IPS-20b (cell line): ENCODE results near the gene EEF2K.

Source experiments
- H3K27ac ChIP-seq: one replicate; pipeline ENCODE4 v1.5.1; 2013; ENCODE audit warnings: low read length
- H3K27me3 ChIP-seq: 2 replicates; pipeline ENCODE4 v1.6.1; 2013; ENCODE audit warnings: mild to moderate bottlenecking, low read length, inconsistent platforms; ENCODE audit not compliant: insufficient read depth
- H3K36me3 ChIP-seq: 2 replicates; pipeline ENCODE4 v1.6.1; 2013; ENCODE audit warnings: low read depth, mild to moderate bottlenecking, inconsistent platforms, low read length, moderate library complexity; ENCODE audit not compliant: insufficient read depth
- H3K4me1 ChIP-seq: 2 replicates; pipeline ENCODE4 v1.6.1; 2013; ENCODE audit warnings: mild to moderate bottlenecking, control low read depth, inconsistent platforms, low read length, moderate library complexity; ENCODE audit not compliant: insufficient read depth
- H3K4me3 ChIP-seq: 2 replicates; pipeline ENCODE4 v1.5.1; 2013; ENCODE audit warnings: mild to moderate bottlenecking, low read length, inconsistent platforms
- H3K9ac ChIP-seq: 2 replicates; pipeline ENCODE4 v1.6.1; 2013; ENCODE audit warnings: low read depth, mild to moderate bottlenecking, inconsistent platforms, low read length, moderate library complexity
- H3K9me3 ChIP-seq: 2 replicates; pipeline ENCODE4 v1.6.1; 2013; ENCODE audit warnings: mild to moderate bottlenecking, low read depth, low read length, inconsistent platforms; ENCODE audit not compliant: insufficient read depth

Gene EEF2K

DNA sequence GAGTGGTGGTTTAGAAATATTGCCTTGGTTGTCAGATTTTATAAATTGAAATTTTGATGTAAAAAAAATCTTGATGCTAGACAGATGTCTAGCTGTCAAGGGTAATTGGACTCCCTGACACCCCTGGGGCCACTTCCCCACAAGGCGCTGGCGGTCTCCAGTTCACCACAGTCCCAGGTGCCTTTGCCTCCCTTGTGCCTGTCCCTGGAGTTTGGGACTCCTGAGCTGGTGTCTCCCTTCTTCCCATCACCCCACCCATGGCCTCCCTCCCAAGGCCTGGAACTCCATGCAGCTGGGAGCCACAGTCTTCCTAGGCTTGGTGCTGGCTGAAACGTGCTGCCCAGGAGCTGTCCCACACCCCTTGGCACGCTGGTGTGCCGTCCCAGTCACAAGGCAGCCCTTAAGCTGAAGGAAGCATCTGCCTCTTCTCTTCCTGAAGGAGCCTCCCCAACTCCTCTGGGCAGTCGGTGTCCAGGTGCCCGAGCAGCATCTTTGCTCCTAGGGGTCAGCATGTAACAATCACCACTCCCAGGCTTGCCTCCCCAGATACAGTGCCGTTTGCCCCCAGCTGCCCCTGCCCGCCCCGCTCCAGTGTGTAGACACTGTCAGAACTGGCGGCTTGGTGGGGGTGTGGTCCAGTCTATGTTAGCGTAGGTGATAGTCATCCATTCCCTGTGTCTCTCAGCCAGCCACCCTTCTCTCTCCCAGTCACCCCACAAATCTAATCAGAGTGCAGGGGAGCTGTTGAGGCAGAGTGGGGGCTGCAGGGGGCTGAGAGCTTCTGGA, 117.3 kb downstream of the EEF2K start:
- peaks cover 97% of the 10 kb centered on the region for H3K36me3 ChIP-seq
- no peak overlapping the region for H3K27ac ChIP-seq
- no peaks in the 10 kb centered on the region for H3K9me3 ChIP-seq
- no peak overlapping the region for H3K4me3 ChIP-seq
- H3K4me1 ChIP-seq, result no peaks in the 10 kb centered on the region
- no peaks in the 10 kb centered on the region for H3K27me3 ChIP-seq
- no peak overlapping the region for H3K9ac ChIP-seq

DNA sequence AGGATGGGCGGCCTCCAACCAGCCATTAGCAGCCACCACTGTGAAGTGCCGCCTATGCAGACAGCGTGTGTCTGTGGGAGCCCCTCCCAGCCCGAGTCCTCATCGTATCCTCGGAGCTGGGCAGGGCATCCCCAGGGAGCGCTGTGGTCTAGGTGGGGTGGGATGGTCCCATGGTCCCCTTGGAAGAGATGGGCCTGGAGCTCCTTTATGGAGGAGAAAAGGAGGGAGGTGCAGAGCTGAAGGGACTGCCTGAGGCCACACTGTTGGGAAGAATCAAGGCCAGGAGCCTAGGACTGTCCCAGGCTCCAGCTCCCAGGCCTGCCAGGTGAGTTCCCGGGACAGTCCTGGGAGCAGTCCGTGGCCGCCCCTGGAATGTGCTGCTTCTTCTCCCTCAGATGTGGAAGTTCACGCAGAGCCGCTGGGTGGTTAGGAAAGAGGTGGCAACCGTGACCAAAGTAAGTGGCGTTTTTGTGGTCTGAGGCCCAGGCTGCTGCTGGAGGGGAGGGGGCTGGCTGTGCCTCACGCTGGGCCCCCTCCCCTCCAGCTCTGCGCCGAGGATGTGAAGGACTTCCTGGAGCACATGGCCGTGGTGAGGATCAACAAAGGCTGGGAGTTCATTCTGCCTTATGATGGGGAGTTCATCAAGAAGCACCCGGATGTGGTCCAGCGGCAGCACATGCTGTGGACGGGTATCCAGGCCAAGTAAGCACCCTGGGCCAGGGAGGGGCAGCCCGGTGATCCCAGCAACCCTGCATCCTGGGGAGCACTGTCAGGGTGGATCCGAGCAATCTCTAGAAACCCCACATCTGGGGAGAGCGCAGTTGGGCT, 118.1 kb downstream of the EEF2K start:
- Histone ChIP-seq H3K9me3 (no peaks in the 10 kb centered on the region), H3K36me3 (peaks cover 98% of the 10 kb centered on the region), H3K4me1 (no peaks in the 10 kb centered on the region), H3K27me3 (no peaks in the 10 kb centered on the region), H3K4me3 (no peak overlapping the region), H3K9ac (no peak overlapping the region), H3K27ac (no peak overlapping the region)

DNA sequence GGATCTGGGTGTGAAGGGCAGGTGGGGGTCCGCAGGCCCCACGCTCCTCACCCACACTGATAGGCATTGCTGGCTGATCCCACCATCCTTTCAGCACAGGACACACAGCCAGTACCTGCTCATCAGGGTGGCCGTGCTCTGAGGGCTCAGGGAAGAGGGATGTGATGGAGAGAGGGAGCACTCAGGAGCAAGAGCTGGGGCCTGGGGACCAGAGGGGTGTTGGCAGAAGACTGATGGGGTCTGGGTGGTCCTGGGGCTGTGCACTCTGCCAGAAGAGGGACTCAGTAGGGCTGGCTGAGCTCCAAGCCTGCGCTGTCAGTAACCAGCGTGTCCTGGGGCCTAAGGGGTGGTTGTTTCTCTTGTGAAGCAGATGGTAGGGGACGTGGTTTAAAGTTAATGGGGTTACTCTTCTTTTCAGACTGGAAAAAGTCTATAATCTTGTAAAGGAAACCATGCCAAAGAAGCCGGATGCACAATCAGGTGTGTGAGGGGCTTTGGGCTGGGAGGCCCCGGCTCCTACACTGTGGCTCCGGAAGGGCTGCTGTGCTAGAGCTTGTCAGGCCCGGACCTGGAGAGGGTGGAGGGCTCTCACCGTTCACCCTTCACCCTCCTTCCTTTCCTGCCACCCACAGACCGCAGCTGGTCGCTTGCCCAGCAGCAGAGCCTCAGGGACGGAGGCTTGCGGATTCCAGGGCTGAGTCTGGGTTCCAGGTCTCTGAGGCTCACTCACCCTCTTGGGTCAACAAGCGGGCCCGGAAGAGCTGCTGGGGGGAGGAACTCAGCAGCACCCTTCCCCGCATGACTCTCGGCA, 118.9 kb downstream of the EEF2K start:
- H3K36me3 ChIP-seq, result peaks cover 98% of the 10 kb centered on the region
- H3K9ac ChIP-seq, result no peak overlapping the region
- H3K27ac ChIP-seq, result no peak overlapping the region
- no peaks in the 10 kb centered on the region for H3K27me3 ChIP-seq
- H3K4me1 ChIP-seq, result no peaks in the 10 kb centered on the region
- H3K4me3 ChIP-seq, result no peak overlapping the region
- no peaks in the 10 kb centered on the region for H3K9me3 ChIP-seq

DNA sequence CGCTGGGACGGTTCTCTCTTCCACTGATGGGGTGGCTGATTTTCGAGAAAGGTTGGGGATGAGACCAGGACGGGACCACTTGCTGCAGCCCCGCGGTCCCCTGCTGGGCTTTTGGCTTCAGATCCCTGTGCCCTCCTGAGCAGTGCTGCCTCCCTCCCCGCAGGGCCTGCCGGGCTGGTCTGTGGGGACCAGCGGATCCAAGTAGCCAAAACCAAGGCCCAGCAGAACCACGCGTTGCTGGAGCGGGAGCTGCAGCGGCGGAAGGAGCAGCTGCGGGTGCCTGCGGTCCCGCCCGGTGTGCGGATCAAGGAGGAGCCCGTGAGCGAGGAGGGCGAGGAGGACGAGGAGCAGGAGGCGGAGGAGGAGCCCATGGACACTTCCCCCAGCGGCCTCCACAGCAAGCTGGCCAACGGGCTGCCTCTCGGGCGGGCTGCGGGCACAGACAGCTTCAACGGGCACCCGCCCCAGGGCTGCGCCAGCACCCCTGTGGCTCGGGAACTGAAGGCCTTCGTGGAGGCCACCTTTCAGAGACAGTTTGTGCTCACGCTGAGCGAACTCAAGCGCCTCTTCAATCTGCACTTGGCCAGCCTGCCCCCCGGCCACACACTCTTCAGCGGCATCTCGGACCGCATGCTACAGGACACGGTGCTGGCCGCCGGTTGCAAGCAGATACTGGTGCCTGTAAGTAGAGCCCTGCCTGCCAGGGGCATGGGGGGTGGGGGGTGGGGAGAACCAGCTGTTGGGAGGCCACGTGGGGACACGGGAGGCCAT, 119.7 kb downstream of the EEF2K start:
- Histone ChIP-seq H3K27ac (no peak overlapping the region), H3K4me3 (no peak overlapping the region), H3K4me1 (no peaks in the 10 kb centered on the region), H3K27me3 (no peaks in the 10 kb centered on the region), H3K9me3 (no peaks in the 10 kb centered on the region), H3K9ac (no peak overlapping the region), H3K36me3 (peaks cover 98% of the 10 kb centered on the region)

DNA sequence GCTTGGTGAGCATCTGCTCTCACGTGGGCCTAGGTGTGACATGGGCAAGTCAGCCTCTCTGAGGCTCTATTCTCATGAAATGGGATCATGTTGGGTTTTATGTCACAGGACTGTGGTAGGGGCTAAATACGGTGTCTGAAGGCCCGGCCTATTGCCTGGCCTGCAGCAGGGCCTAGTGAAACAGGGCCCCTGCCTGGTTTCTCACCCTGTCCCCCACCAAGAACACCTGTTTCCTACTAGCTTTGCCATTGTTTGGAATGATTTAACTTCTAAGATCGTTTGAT, 120.2 kb downstream of the EEF2K start:
- no peaks in the 10 kb centered on the region for H3K9me3 ChIP-seq
- no peaks in the 10 kb centered on the region for H3K4me1 ChIP-seq
- H3K27me3 ChIP-seq, result no peaks in the 10 kb centered on the region
- no peak overlapping the region for H3K9ac ChIP-seq
- H3K27ac ChIP-seq, result no peak overlapping the region
- no peak overlapping the region for H3K4me3 ChIP-seq
- H3K36me3 ChIP-seq, result peaks cover 97% of the 10 kb centered on the region

DNA sequence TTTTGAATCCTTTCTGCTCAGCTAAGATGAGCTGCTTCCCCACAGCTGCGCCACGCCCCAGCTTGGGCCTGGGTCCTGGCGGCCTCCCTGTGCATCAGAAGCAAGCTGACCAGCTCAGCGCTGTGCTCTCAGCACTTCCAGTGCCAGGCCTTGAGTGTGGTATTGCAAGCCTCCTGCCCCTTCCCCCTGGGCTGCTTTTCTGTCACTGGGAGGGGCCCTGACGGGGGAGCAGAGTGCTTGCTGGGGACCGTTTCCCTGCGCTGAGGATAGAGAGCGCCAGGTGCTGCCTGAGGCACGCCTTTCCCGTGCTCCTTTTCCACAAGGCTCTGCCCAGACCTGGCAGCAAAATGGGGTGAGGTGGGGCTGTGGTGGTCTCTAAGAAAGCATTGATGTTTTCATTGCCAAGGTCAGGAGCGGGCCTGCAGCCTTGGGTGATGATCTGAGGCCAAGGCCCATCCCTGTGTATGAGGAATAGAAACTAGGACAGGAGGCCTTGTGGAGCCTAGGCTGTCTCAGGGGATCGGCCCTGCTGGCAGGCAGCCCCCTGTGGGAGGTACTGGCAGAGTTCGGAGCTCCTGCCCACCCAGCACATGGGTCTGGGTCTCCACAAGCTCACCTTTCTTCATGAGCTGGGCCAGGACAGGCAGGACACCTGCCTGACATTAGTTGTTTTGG, 120.8 kb downstream of the EEF2K start:
- H3K9ac ChIP-seq, result no peak overlapping the region
- no peaks in the 10 kb centered on the region for H3K9me3 ChIP-seq
- H3K27me3 ChIP-seq, result no peaks in the 10 kb centered on the region
- H3K36me3 ChIP-seq, result peaks cover 97% of the 10 kb centered on the region
- H3K4me1 ChIP-seq, result no peaks in the 10 kb centered on the region
- no peak overlapping the region for H3K4me3 ChIP-seq
- no peak overlapping the region for H3K27ac ChIP-seq

DNA sequence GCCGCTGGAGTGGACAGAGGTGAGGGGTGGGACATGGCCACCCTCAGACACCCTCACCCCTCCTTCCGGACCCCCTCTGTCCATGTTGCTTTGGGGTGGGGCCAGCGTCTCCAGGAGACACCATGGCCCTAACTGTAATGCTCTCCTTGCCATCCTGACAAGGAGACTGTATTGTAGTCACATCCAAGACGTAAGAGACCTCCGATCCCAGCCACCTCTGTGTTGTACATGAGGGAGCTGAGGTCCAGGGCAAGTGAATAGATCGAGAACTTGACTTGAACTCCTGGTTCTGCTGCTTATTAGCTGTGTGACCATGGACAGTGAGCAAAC, 121.3 kb downstream of the EEF2K start:
- no peak overlapping the region for H3K9ac ChIP-seq
- H3K4me1 ChIP-seq, result no peaks in the 10 kb centered on the region
- no peaks in the 10 kb centered on the region for H3K9me3 ChIP-seq
- no peak overlapping the region for H3K4me3 ChIP-seq
- H3K36me3 ChIP-seq, result peaks cover 97% of the 10 kb centered on the region
- no peak overlapping the region for H3K27ac ChIP-seq
- no peaks in the 10 kb centered on the region for H3K27me3 ChIP-seq

DNA sequence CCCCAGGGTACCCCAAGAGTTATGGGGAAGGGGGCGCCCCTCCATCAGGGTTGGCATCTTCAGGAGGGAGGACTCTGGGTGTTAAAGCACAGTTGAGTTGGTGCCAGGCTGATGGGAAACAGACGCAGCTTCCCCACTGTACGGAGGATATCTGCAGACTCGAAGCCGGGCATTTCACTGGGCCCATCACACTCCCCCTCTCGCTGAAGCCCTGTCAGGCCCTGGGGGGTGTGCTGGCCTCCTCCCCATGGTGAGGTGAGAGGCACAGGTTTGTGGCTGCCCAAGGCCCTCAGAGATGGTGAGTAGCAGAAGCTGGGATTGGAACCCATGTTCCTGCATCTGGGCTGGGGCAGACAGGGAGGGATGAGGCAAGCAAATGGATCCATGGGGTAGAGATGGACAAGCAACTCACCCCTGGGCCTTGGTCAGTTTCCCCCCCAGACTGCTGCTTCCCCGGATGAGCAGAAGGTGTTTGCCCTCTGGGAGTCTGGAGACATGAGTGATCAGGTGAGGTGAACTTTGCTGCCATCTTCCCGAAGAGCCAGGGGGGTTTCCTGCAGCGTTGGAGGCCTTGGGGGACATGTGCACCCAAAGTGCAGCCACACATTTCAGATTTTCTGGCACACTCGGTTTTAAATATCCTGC, 122.1 kb downstream of the EEF2K start:
- Histone ChIP-seq H3K9ac (no peak overlapping the region), H3K36me3 (peaks cover 94% of the 10 kb centered on the region), H3K27me3 (no peaks in the 10 kb centered on the region), H3K4me1 (no peaks in the 10 kb centered on the region), H3K4me3 (no peak overlapping the region), H3K27ac (no peak overlapping the region), H3K9me3 (no peaks in the 10 kb centered on the region)

DNA sequence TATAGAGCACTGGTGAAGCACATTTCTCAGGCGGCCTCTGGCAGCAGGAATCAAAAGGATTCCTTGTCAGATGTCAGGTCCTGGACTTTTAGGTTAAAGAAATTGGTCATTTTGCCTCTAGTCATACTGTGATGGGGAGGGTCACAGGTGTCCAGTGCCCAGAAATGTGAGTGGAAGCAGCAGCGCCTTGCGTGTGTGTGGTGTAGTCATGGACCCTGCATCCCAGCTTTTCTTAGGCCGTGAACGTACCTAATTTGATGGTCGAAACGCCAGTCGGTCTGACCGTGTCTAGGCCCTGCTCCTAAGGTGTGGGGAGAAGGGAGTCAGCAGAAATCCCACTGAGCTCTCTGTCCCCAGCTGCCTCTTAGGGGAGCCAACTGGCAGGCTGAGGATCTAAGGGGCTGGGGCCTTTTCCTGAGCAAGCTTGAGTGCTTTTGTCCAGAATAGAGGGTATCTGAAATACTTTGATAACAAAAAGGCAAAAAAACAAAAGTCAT, 123.2 kb downstream of the EEF2K start:
- Histone ChIP-seq H3K4me1 (no peaks in the 10 kb centered on the region), H3K27ac (no peak overlapping the region), H3K9ac (no peak overlapping the region), H3K36me3 (peaks cover 95% of the 10 kb centered on the region), H3K9me3 (no peaks in the 10 kb centered on the region), H3K27me3 (no peaks in the 10 kb centered on the region), H3K4me3 (no peak overlapping the region)

DNA sequence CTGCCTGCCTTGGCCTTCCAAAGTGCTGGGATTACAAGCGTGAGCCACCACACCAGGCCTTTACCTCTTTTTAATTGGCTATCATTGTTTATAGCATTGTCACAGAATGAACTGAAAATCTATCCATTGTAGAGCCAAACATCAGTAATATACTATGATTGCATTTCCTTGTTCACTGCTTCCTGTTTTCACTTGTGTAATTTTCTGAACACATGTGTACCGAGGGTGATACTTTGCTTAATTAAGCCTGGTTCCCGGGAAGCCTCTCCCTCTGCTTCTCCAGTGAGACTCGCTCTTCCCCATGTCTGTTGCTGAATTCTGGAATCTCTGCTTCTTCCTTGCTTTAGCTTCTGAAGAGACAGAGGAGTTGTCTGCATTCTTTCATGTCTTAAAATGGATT, 124.2 kb downstream of the EEF2K start:
- Histone ChIP-seq H3K27ac (no peak overlapping the region), H3K27me3 (no peaks in the 10 kb centered on the region), H3K4me1 (no peaks in the 10 kb centered on the region), H3K36me3 (peaks cover 95% of the 10 kb centered on the region), H3K4me3 (no peak overlapping the region), H3K9me3 (no peaks in the 10 kb centered on the region), H3K9ac (no peak overlapping the region)
